Stimulated activated CD4-positive, alpha-beta T cell treated with anti-CD3 and anti-CD28 coated beads, Interleukin-4, amount 100 ng/mL, for 4 hours (primary cell): ENCODE results near the gene SPATA31A7.
"Not testable (repeated sequence)": the region's sequence is repeated elsewhere in the genome, so short reads cannot be mapped to it uniquely, and the experiment has no call there.

ENCODE experiments used
- DNase-seq, 2 experiments: peaks; one replicate each; pipeline ENCODE4 v3.0.0-alpha.2; 2020

Gene SPATA31A7

DNA sequence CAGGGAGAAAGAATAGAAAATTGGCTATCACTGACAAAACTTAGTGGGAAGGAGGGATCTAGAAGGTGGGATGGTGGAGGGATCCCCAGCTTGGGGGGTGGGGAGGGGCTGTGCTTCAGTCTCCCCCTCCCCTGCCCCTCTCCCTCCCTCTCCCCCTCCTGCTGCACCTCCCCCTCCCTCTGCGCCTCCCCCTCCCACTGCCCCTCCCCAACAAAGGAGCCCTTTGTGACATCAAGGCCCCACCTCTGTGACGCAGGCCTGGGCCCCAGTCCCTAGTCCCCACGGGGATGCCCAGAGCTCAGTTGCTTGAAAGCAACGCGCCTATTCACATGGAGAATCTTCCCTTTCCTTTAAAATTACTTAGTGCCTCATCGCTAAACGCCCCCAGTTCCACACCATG, at the start of gene SPATA31A7:
SPATA31A7 (plus strand) TSS at position 301 of the 400 bp plus-strand sequence; CDS start at position 330, 29 bp downstream.
- not testable (repeated sequence) for DNase-seq

DNA sequence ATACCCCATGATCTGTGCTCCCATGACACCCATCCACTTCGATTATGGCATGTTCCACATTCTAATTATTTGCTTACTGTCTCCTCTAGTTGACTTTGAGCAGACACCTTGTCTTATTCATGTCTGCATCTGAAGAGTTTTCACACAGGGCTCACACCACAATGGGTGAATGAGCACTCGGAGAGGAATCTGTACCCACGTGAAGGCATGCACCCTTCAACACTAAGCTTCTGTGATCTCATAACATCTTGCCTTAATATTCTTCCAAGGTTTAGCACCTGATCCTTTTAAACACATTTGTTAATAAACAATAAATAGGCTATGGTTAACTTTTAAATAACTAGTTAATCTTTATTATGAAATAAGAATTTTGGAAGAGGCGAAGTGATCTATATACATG, 36.6 kb downstream of the SPATA31A7 start:
- DNase-seq = not testable (repeated sequence)
